ENCODE results near the gene TRPM8. TPM values are rescaled to one million over a fixed set of nuclear protein-coding genes. Genes with fewer than 3 reads are reported as not detected.

Gene TRPM8
- total RNA-seq, 1 donor from 2014 or later: not detected

DNA sequence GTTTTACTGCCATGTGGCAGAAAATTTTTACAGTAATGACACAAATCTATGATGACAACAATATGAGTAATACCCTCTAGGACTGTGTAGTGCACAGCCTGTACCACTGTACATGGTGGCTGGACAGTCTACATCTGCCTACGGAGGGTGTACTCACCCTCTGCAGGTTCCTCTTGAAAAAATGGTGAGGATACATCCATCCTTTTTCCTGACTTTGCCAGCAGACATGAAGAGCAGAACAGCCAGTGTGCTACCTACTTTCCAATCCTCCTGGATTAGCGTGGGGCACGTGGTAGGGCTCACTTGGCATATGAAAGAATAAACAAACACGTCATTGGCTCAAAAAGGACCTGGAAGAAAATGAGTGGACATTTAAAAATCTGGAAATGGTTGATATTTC is 62.6 kb downstream of the TRPM8 start:
- no peaks in the 10 kb centered on the region for H3K4me1 Mint-ChIP-seq (ENCODE audit: unreplicated experiment)
- H3K9me3 Mint-ChIP-seq (ENCODE audit: unreplicated experiment): no peaks in the 10 kb centered on the region
- no peak overlapping the region for H3K27ac Mint-ChIP-seq (ENCODE audit: unreplicated experiment)
- no peaks in the 10 kb centered on the region for H3K36me3 Mint-ChIP-seq (ENCODE audit: low read depth, unreplicated experiment)
- peaks cover 2% of the 10 kb centered on the region for H3K27me3 Mint-ChIP-seq (ENCODE audit: unreplicated experiment)
- TF ChIP-seq, protein P1, sequence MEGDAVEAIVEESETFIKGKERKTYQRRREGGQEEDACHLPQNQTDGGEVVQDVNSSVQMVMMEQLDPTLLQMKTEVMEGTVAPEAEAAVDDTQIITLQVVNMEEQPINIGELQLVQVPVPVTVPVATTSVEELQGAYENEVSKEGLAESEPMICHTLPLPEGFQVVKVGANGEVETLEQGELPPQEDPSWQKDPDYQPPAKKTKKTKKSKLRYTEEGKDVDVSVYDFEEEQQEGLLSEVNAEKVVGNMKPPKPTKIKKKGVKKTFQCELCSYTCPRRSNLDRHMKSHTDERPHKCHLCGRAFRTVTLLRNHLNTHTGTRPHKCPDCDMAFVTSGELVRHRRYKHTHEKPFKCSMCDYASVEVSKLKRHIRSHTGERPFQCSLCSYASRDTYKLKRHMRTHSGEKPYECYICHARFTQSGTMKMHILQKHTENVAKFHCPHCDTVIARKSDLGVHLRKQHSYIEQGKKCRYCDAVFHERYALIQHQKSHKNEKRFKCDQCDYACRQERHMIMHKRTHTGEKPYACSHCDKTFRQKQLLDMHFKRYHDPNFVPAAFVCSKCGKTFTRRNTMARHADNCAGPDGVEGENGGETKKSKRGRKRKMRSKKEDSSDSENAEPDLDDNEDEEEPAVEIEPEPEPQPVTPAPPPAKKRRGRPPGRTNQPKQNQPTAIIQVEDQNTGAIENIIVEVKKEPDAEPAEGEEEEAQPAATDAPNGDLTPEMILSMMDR (IDR thresholded peaks at IDR 0.05; ENCODE audit: unreplicated experiment): no peak
- H3K4me3 Mint-ChIP-seq (ENCODE audit: unreplicated experiment): no peak overlapping the region
- no peak for DNase-seq (ENCODE audit: low spot score)

DNA sequence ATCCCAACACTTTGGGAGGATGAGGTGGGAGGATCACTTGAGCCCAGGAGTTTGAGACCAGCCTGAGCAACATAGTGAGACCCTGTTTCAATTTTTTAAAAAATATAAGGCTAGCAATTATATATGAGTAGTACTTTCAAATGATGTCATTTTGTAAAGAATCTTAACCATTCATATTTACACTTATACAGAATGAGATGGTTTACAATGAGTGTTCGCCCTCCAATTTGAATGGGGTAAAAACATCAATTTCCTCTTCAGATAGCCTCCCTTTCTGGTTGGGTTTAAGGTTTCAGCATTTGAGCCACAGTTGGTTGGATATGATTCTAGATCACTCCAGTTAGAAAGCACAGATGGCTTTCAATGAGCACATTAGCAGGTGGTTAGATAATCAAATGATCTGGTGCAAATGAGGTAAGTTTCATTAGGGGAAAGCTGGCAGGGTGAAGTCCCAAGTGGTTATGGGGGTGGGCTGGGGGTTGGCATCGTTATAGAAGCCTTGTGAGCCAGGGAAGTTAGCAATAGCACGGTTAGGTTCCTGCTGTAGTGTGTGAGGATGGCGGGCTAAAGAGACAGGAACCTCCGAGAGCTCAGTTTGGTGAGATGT is 63.9 kb downstream of the TRPM8 start:
- TF ChIP-seq, protein P1 (IDR thresholded peaks at IDR 0.05; ENCODE audit: unreplicated experiment): no peak
- H3K4me3 Mint-ChIP-seq (ENCODE audit: unreplicated experiment): no peak overlapping the region
- no peaks in the 10 kb centered on the region for H3K4me1 Mint-ChIP-seq (ENCODE audit: unreplicated experiment)
- no peak for DNase-seq (ENCODE audit: low spot score)
- H3K36me3 Mint-ChIP-seq (ENCODE audit: low read depth, unreplicated experiment): no peaks in the 10 kb centered on the region
- peaks cover 5% of the 10 kb centered on the region for H3K27me3 Mint-ChIP-seq (ENCODE audit: unreplicated experiment)
- no peak overlapping the region for H3K27ac Mint-ChIP-seq (ENCODE audit: unreplicated experiment)
- no peaks in the 10 kb centered on the region for H3K9me3 Mint-ChIP-seq (ENCODE audit: unreplicated experiment)

DNA sequence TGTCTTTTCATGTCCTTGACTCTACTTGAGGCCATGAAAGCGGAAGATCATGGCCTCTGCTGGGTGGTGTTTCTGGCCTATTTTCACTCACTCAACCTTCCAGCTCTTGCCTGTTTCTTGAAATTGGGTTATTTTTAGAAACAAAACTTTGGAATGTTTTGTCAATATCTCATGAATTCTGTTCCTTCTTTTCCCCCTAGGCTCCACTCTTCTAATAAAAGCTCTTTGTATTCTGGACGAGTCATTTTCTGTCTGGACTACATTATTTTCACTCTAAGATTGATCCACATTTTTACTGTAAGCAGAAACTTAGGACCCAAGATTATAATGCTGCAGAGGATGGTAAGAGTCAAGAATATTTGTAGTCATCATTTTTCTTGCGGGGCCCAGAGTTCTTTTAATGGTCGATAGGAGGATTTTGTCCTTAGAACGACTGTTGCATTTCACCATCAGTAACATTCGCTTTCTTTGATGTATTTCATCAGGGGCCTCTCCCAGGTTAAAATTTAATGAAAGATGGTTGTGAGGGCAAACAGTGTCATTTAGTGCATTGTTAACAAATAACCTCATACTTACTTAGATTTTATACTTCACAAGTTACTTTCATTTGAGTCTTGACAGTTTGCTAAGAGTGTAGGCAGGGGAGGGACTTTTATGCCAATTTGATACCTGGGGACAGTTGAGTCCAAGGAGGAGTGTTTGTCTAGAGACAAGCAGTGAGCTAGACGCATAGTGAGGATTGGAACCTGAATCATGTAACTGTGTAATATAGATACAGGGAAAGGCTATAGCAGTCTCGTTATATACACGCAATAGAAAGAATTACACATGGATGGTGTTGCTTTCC is 64.6 kb downstream of the TRPM8 start:
- TF ChIP-seq, protein P1 (IDR thresholded peaks at IDR 0.05; ENCODE audit: unreplicated experiment): no peak
- Mint-ChIP-seq H3K27ac (ENCODE audit: unreplicated experiment) (no peak overlapping the region), H3K9me3 (ENCODE audit: unreplicated experiment) (no peaks in the 10 kb centered on the region), H3K27me3 (ENCODE audit: unreplicated experiment) (peaks cover 4% of the 10 kb centered on the region), H3K4me3 (ENCODE audit: unreplicated experiment) (no peak overlapping the region), H3K4me1 (ENCODE audit: unreplicated experiment) (no peaks in the 10 kb centered on the region), H3K36me3 (ENCODE audit: low read depth, unreplicated experiment) (no peaks in the 10 kb centered on the region)
- no peak for DNase-seq (ENCODE audit: low spot score)

DNA sequence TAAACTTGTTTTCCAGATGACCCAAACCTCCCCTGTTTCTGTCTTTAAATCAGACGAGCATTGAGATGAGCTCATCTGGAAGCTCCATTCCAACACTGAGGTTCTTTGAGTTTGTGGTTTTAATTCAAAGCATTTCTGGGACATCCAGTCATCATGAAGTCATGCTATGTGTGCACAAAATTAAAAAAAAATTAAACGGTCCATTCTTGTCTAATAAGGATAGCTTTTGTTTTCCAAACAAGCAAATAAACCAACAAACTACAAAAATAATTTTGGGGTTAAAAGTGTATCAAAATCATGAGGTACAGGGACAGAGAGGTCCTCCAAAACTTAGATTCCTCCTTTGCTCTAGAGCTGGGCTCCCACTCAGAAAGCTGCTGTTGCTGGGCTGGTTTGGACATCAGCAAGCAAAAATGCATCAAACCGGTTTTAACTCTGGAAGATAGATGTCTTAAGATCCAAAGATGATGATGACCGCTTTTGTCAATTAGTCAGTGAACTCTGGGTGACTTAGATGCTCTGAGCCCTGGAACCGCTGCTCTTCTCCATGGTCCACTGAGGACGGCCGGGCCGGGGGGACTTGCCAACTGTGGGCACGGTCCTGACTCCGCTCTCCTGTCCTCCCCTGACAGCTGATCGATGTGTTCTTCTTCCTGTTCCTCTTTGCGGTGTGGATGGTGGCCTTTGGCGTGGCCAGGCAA is 65.4 kb downstream of the TRPM8 start:
- H3K27me3 Mint-ChIP-seq (ENCODE audit: unreplicated experiment): peaks cover 3% of the 10 kb centered on the region

More for the DNA sequence above, 65.4 kb downstream of the TRPM8 start:
- Mint-ChIP-seq H3K4me3 (ENCODE audit: unreplicated experiment) (no peak overlapping the region), H3K27ac (ENCODE audit: unreplicated experiment) (no peak overlapping the region), H3K36me3 (ENCODE audit: low read depth, unreplicated experiment) (no peaks in the 10 kb centered on the region), H3K4me1 (ENCODE audit: unreplicated experiment) (no peaks in the 10 kb centered on the region), H3K9me3 (ENCODE audit: unreplicated experiment) (no peaks in the 10 kb centered on the region)
- no peak for DNase-seq (ENCODE audit: low spot score)
- TF ChIP-seq, protein P1 (IDR thresholded peaks at IDR 0.05; ENCODE audit: unreplicated experiment): no peak

Data from endothelial cell (in vitro differentiated cells).